ENCODE results near the gene MBD4.
"Not testable (repeated sequence)": the region's sequence is repeated elsewhere in the genome, so short reads cannot be mapped to it uniquely, and the experiment has no call there.

MBD4 gene

DNA sequence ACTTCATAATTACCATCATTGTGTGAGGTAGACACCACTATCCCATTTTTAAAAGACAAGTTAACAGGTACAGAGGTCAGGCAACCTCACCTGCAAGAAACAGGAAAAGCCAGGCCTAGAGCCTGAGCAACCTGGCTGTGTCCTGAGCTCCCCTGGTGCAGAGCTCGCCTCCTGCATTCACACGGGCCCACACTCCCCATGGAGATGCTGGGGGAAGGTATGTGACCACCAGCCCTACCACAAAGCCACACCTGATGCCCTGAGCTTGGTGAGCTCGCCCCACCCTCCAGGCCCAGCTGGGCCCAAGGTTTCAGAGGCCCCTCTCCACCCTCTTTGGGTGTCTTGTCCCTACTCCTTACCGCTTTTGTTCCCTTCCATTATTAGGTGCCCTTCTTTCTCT, 10.1 kb downstream of the MBD4 start:
- no peak for DNase-seq (ENCODE audit: low read depth)

GRCh38 chr3:129429080-129429451, 10.7 kb downstream of the MBD4 start:
- no peak for DNase-seq (ENCODE audit: low read depth)

GRCh38 chr3:129428376-129429079, 11.2 kb downstream of the MBD4 start, which contains the start of gene EFCAB12:
TSS of gene EFCAB12 (minus strand) at chr3:129428636. CDS start at chr3:129428488, 148 bp downstream.
- peak; percentile 56 for DNase-seq (ENCODE audit: low read depth)

DNA sequence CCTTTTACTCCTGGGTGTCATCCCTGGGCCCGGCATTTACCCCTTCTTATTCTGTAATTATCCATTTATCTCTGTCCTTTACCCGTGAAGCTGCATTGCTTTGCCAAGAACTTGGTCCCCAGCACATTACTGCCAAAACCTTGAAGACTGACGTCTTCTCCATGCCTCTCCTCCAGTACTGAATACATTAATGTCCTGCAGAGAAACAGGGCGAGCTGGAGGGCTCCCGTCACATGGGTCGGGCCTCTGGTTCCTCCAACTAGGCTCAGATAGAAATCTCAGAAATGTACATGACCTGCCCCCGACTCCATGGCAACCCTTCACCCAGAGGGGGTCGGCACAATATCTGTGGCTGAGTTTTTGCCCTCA, 11.8 kb downstream of the MBD4 start:
- DNase-seq (ENCODE audit: low read depth), result no peak

DNA sequence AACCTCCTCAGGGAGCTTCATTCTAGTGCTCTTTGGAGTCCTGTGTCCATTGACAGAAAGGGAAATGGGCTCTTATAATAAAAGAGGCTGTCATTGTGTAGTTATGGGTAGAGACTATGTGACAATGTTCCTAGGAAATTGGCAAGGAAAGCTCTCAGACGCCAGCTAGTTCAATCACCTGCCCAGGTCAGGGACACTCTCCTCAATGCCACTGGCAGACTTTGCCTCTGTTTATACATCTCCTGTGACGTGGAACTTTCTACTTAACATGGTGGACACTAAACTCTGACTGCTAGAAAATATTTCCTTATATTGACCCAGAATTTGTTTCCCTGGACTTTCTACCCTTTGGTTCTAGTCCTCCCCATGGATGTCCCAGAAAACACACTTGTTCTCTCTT, 14.1 kb downstream of the MBD4 start:
- no peak for DNase-seq (ENCODE audit: low read depth)

- no peak for DNase-seq (ENCODE audit: low read depth)
Measured at GRCh38 chr3:129425213-129425612, 14.5 kb downstream of the MBD4 start.

DNA sequence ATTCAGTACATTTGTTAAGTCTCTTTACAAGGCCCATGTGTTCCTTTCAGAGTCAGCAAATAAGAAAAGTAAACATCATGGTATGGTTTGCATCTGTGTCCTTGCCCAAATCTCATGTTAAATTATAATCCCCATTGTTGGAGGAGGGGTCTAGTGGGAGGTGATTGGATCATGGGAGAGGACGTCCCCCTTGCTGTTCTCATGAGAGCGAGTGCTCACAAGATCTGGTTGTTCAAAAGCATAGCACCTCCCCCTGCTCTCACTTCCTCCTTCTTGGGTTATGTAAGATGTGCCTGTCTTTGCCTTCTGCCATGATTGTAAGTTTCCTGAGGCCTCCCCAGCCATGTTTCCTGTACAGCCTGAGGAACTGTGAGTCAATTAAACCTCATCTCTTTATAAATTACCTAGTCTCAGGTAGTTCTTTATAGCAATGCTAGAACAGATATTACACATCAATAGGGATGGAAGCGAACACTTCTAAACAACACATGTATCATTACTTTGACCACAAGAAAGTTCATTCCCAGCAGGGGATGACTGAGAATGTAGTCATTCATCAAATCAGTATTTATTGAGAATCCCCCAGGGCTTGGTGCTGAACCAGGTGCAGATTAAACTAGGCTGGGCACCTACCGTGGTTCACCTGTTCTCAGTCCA, 15.4 kb downstream of the MBD4 start:
- no peak for DNase-seq (ENCODE audit: low read depth)

GRCh38 chr3:129422897-129423296, 16.9 kb downstream of the MBD4 start:
- DNase-seq (ENCODE audit: low read depth), result no peak

DNA sequence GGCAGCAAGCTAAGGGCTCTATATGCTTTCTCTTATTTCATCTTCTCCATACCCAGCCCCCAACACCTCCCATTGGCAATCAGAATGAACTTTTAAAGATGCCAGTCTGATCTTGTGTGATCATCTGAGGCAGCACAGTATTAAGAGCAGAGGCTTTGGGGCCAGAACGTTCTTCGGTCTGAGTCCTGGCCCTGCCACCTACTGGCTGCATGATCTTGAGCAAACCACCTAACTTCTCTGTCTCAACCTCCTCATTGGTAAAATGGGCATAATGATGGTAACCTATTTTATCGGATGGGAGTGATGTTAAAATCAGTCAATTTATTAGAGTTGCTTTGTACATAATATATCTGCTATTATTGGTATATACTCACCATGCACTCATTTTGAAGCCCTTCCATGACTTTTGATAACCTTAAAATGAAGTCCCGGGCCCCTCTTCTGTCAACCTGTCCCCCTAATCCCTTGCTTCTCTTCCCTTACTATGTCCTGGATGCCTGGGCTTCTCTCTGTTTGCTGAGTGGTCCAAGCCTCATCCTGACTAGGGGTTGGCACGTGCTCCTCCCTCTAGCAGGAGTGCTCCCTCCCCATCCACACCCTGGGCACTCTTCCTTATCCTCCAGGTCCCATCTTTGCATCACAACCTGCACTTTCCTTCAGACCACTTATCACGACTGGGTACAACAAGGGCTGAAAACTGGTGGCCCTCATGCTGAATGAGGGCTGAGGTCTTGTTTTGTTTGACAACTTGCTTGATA, 17.6 kb downstream of the MBD4 start:
- DNase-seq (ENCODE audit: low read depth), result no peak

DNA sequence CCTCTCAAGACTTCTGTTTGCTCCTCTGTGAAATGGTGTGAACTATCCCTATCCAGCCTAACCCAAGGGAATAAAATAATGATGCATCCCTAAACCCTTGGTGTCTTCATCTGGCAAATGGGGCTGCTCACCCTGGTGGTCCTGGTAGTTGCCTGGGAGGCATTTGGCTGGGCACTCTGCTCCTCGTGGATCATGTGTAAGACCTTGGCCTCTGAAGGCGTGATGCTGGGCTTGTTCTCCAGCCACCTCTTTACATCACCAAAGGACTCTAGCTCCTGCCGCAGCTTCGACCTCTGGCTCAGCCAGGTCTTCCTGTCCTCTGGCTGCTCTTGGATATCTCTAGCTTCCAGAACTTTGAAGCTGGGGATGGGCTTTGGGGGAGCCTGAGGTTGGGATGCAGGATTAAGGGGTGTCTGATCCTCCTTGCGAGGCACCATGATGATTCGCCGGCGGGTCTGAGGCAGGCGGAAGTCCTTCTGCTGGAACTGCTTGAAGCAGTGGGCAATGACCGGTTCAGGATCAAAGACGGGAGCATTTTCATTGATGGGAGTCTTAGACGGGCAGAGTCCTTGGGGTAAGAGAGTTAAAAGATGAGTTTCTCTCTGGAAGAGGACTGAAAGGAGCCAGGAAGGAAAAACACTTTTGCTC, 18.4 kb downstream of the MBD4 start:
- no peak for DNase-seq (ENCODE audit: low read depth)

DNA sequence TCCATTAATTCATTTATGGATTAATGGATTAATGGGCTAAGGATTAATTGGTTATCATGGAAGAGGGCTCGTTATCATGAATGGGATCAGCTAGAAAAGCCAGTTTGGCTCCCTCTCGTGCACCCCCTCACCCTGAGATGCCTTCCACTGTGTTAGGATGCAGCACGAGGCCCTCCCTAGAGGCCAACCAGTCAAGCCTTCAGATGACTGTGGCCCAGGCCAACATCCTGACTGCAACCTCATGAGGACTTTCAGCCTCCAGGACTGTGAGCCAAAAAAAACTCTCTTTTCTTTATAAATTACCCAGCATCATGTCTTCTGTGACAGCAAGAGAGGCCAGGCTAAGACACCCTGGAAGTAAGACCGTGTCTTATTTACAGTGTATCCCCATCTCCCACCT, 20.3 kb downstream of the MBD4 start:
- no peak for DNase-seq (ENCODE audit: low read depth)

GRCh38 chr3:129418041-129418973, 21.4 kb downstream of the MBD4 start:
- DNase-seq (ENCODE audit: low read depth), result no peak

DNA sequence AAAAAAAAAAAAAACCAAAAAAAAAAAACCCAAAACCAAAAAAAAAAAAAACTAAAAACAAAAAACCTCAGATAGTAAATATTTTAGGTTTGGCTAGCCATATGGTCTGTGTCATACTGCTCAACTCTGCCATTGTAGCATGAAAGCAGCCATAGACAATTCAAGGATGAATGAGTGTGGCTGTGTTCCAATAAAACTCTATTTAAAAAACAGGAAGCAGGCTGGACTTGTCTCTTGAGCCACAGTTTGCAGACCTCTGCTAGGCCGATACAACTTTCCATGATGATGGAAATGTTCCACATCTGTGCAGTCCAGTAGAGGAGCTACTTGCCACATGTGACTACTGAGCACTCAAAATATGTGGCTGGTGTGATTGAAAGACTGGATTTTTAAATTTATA, 22.4 kb downstream of the MBD4 start:
- no peak for DNase-seq (ENCODE audit: low read depth)

DNA sequence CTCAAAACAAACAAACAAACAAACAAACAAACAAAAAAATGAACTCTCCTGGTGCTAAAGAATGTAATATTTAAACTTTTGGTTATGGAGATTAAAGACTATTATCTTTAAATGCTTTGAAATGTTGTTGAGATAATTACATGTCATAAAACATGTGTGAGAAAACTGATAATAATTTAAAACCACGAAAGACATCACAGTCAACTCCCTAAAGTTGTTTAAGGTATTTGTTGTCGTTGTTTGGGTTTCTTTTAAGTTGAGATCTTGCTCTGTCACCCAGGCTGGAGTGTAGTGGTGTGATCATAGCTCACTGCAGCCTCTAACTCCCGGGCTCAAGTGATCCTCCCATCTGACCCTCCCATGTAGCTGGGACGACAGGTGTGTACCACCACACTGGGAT, 23.3 kb downstream of the MBD4 start:
- DNase-seq (ENCODE audit: low read depth), result no peak

GRCh38 chr3:129415830-129416229, 23.9 kb downstream of the MBD4 start:
- DNase-seq (ENCODE audit: low read depth), result no peak

- DNase-seq (ENCODE audit: low read depth), result no peak
Measured at GRCh38 chr3:129415378-129415777, 24.4 kb downstream of the MBD4 start.

DNA sequence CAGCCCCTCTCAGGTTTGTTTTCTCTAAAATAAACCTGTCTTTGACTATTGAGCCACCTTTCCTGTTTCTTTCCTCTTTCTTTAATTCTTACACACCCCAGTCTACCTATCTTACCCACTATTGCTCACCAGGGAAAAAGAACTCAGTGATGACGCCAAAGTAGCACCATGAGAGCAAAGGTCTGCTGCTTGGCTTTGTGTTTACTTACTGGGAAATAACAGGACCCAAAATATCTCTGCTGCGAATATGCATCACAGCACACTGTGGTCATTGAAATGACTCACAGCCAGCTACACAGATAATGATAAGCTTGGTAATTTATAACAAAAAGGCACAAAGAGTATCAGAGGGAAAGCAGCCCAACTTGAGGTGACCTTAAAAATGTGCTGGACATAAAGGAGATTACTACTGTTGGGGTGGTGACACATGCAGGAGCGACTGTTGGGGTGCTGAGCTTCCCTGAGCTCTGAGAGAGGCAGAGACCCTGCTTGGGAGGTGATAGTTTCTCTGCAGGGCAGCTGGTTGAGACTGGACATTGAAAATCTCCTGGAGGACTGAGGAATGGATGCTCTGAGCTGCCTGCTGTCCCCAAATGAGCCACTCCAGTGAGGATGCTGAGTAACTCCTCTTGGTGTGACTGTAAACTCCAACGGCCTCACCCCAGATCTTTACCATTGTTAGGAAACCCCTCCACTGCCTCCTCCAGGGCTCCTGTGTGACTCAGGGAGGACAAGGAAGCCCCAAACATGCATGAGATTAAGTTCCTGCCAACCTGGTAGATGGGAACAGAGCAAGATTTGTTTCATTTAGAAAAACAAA, 25.9 kb downstream of the MBD4 start:
- DNase-seq (ENCODE audit: low read depth), result peak; percentile 57

GRCh38 chr3:129413238-129413637, 26.5 kb downstream of the MBD4 start:
- DNase-seq (ENCODE audit: low read depth), result not testable (repeated sequence)

DNA sequence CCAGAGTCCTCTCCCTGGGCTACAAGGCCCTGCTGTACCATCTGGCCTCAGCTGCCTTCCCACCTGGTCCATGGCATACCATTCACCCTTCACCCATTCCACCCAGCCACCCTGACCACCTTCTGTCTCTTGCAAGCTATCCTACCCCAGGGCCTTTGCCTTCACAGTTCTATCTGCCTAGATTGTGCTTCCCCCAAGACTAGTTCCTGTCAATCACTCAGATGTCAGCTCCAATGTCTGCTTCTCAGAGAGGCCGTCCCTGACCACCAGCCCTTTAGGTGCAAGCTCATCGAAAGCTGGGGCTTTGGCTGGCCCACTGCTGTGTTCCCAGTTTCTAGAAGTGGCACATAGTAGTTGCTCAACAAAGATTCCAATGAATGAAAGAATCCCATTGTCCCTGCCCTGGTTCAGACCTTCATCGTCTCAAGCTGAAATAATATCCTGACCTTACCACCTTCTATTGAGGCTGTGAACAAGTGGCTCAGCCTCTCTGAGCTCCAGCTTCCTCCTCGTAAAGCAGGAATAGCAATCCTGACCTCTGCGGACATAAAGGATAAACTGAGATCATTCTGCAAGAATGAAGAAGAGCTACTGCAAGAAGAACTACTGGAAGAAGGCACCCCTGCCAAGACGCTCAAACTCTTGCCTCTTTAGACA, 27.1 kb downstream of the MBD4 start:
- DNase-seq (ENCODE audit: low read depth), result no peak

DNA sequence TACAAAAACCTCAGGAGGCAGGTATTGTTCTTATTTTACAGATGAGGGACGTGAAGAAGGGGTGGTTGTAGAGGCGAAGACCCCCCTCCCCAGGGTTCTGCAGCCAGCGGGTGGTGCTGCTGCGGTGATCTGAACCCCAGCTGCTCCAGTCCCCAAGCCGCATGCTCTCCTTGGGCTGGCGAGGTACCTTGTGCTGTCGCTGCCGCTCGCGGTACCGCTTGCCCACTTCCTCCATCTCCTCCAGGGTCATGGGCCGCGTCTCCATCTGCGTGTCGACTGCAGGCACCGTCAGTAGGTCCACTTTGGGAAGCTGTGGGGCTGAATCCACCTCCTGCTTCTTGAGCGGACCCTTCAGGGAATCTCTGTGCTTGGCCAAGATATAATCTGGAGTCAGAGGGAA, 28.8 kb downstream of the MBD4 start:
- no peak for DNase-seq (ENCODE audit: low read depth)
